NCI-H526 treated with DMSO at 0.1 percent for 48 hours (cell line): ENCODE data around the gene KCNJ6.

Experiments used
- DNase-seq: peaks from one replicate; lab custom pipeline; 2025; lab: John Stamatoyannopoulos, UW

KCNJ6 gene

DNA sequence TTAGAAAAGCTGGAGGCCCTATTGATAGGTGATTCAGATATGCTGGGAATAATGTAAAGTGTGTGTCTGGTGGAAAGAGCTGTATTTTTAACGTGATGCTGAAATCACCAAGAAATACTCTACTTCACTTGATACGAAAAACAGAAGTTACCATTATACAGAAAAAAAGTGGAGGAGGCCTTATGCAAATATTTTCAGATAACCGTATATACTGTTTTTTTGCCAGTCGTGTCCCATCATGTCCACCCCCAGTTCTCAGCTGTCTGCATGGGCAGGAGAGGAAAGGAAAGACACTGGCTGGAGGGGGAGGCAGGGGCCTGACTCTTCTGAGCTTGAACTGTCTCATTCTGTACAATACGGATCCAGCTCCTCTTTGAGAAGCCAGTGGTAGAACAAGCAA is 51.1 kb downstream of the KCNJ6 start:
- no peak for DNase-seq

- no peak for DNase-seq
Measured at GRCh38 chr21:37863842-37864241, 52.4 kb downstream of the KCNJ6 start.

DNA sequence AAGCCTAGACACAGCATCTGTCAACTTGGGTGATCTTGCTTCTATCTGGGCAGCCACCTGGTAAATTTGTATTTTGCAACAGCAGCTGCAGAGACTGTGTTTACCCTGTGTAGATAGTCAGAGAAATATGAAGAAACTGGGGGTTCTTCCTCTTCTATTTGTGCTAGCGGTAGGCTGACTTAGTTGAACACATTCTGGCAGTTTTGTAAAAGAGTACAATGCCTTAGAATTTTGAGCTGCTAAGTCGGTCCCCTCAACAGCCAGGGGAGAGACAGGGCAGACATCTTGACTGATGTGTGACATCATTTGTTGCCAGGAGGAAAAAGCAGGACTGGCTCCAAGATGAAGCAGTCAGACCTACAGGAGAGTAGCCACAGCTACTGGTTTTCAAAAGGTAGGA is 53.7 kb downstream of the KCNJ6 start:
- DNase-seq = peak; percentile 56

DNA sequence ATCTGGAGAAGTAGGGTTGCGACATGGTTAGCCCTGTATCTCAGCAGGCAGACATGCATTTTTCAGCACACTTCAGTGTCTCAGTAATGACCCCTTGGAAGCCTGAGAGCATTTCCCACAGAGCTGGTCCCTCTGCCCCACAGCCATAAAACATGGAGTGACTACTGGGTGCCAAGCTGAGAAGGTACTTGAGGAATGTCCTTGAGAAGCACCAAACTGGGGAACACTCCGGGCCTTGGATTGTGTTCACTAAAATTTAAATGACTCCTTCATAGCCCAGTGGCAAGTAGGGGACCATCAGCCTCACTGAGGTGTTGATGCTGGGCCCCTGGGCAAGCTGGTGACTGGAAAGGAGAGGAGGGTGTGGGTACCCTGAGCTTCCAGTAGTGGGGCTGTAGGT is 54.7 kb downstream of the KCNJ6 start:
- no peak for DNase-seq

- DNase-seq = no peak
Measured at GRCh38 chr21:37860416-37860815, 55.8 kb downstream of the KCNJ6 start.

GRCh38 chr21:37855647-37856625 is 60.3 kb downstream of the KCNJ6 start:
- no peak for DNase-seq

DNA sequence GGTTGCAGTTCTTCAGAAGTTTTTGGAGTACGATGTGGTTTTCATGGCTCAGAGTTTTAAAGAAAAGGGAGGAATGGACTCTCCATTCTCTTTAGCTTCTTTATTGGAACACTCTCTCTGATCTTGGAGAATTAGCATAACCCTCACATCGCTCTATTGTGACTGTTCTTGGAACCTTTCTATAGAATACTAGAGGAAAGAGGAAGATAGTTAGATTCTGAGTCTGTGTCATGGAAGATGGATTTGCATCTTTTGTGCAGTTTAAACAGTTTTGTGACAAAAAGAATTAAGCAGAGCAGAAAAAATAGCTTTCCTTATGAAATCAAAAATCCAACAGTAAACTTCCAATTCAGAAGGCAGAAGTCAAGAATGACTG is 61.0 kb downstream of the KCNJ6 start:
- DNase-seq = no peak

DNA sequence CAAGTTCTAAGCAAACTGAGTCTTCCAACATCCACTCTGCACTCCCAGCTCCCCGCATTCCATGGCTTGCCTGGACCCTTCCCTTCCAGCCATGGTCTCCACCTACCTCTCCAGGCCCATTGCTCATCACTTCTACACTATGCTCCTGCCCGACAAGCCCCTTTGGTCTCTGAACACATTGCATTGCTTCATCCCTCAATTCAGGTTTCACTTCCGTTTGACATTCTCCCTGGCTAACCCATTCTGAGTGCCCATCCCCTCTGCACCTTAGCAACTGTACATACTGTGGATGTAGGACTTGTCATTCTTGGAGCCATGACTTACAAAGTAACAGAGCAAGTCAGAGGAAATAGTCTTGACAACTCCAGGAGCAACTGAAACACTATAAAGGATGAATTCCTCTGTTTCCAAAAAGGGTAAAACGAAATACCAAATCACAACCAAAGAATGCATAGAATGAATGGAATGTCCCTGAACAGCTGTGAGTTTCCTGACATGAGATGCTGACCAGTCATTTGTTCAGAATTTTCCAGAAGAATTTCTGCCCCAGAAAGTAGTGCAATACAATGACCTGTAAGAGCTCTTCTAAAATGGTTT is 66.7 kb downstream of the KCNJ6 start:
- no peak for DNase-seq

- DNase-seq = no peak
Measured at GRCh38 chr21:37848721-37849490, 67.4 kb downstream of the KCNJ6 start.

DNA sequence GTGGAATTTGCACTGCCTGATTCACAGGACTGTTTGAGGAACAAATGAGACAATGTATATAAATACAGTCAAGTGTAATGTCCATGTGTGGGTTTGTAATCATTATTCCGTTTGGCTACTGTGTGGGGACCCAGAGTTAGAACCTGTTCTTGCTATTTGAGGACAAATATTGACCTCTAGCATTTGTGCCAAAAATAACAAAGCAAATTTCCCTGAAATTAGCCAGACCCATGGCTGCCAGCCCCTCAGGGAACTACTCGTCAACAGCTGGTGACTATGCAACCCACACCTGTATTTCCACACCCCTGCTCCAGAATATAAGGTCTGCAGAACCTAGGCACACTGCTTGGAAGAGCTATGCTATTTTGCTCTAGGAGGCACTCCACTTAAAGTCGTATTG is 70.7 kb downstream of the KCNJ6 start:
- DNase-seq = no peak

GRCh38 chr21:37843191-37843590 is 73.1 kb downstream of the KCNJ6 start:
- no peak for DNase-seq

DNA sequence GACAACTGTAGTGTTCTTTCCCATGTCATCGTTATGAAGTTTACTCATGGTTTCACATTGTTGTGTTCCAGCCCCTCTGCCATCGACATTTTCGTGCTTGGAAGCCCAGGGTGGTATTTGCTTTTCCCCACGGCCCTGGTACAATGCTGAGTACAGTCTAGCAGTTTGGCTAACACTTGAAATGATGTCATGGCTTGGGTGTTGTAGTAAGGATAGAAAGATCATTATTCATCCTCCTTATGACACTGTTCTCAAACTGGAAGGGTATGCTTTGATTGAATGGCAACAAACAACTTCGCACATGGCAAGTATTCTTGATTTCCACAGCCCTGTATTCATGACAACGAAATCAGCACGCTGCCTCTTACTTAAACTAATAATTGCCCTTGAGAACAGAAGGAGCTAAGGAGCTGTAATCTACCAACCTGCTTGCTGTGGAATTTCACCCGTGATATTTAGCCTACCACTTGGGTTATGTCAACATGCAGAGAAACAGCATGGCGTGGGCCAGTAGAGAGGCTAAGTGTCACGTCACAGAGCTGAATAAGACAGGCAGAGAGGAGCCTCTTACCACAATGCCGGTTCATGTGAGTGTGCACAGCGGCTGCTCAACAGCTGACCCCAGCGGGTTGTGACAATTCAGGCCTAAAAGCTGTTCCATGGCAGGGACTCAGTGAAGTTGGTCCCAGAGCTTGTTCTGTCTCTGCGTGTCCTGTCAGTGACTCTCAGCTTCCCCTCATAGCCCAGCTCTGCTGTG is 73.9 kb downstream of the KCNJ6 start:
- DNase-seq = no peak

DNA sequence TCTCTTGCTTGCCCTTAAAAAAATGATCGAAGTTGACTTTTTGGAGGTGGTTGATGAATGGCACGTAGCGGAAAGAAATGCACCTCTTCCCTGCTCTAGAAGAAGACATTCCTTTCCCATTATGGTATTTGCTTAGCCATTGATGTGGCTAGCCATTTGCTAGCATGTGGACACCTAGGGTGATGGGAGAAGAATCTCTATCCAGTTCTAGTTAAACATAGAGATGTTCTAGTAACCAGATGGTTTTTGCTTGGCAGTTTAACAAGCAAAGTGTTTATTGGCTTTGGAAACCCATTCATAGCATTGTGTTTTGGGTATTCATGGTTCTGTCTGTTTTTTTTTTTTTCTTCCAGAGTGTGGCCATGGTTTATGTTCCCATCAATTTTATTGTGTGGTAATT is 78.9 kb downstream of the KCNJ6 start:
- DNase-seq = no peak

GRCh38 chr21:37835481-37835880 is 80.8 kb downstream of the KCNJ6 start:
- no peak for DNase-seq

- no peak for DNase-seq
Measured at GRCh38 chr21:37833301-37833700, 83.0 kb downstream of the KCNJ6 start.

DNA sequence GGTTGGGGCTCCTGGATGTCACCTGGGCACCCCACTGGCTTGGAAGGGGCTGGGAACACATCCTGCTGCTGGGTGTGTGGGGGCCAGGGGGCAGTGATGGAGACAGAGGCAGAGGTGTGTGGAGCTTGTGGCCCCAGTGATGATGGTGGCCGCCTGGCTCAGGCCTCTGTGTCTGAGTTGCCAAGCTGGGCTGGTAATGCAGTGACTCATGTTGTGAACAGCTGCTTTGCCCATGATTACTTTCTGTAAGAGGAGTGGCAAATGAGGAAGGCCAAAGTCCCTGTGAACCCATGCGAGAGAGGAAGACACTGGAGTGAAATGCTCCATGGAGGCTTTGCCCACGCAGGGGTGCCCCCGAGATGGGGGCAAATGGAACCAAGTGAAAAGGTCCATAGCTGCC is 86.8 kb downstream of the KCNJ6 start:
- no peak for DNase-seq

- peak; percentile 9 for DNase-seq
Measured at GRCh38 chr21:37828991-37829390, 87.3 kb downstream of the KCNJ6 start.

DNA sequence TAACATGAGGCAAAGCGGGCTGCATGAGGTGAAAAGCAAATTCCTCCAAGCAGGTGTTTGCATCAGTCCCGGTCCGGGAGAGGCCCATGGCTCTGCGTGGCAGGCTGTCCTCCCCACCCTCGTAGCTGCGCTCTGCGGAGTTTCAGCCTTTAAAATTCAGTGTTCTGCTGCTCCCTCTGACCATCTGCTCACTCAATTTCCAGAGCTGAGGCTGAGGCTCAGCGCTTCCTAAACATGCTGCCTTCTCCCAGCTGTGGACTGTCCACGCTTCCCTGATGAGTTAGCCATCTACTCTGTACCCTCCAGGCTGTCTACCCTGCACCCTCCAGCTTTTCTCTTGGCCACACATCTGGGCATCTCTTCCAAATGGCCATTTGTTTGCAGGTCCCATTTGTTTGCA is 87.7 kb downstream of the KCNJ6 start:
- no peak for DNase-seq

GRCh38 chr21:37827913-37828312 is 88.3 kb downstream of the KCNJ6 start:
- no peak for DNase-seq

DNA sequence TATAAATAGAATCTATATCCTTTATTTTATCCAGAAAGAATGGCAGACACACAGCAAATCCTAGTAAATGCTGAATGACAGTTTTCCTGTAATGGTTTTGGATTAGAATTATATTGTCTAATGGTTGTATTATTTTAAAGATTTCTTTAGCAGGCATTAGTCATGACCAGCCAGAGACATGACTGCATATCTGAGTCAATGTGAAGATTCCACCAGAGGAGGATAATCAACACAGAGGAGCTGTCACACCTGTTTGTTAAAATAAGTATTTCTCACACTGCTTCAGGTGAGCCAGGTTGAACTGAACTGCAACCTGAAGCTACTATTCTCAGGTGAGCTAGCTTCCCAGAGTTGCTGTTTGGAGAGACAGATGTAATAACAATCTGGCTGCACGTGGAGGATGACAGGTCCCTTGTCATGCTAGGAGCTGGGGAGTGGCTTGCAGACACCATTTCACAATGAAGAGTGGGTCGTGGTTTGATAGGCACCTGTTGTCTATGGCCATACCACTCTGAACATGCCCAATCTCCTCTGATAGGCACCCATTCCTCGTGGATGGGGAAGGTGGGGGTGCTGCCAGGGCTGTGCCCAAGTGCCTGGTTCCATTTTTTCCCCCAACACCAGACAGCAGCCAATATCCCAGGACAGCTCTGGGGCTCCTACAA is 94.3 kb downstream of the KCNJ6 start:
- DNase-seq = no peak

DNA sequence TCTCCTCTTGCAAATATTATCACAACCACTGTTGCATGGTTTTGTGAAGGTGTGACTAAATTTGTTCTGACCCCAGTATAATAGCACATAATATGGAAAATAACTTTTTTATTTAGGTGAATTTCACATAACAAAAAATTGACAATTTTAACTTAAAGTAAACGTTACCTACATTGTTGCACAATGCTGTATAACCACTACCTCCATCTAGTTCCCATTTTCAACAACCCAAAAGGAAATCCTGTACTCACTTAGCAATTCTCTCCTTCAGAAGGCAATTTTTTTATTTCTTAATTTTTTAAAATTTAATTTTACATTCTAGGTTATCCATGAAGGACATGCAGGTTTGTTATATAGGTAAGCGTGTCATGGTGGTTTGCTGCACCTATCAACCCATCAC is 95.2 kb downstream of the KCNJ6 start:
- DNase-seq = no peak

GRCh38 chr21:37819372-37819771 is 96.9 kb downstream of the KCNJ6 start:
- DNase-seq = no peak
